Spinal cord (tissue), 10 donors: Measurements from ENCODE around the gene WASF2. TPM values are rescaled to one million over a fixed set of nuclear protein-coding genes. Genes with fewer than 3 reads are reported as not detected.
"Not testable (repeated sequence)": the region's sequence is repeated elsewhere in the genome, so short reads cannot be mapped to it uniquely, and the experiment has no call there.

Source experiments
- DNase-seq, 6 donors: peaks; one replicate each; pipeline versions ENCODE4 v3.0.0 to v3.0.0-alpha.2; 2013 to 2015; ENCODE audit warnings: low spot score in 6 of 6, low read depth in 4 of 6
- H3K27ac ChIP-seq: one replicate; pipeline ENCODE4 v1.5.1; 2013; ENCODE audit warnings: low read depth, low read length, control low read depth
- H3K27me3 ChIP-seq: one replicate; pipeline ENCODE4 v1.6.1; 2013; ENCODE audit warnings: low read length; ENCODE audit not compliant: control insufficient read depth, insufficient read depth
- H3K36me3 ChIP-seq: one replicate; pipeline ENCODE4 v1.6.1; 2013; ENCODE audit warnings: low read length; ENCODE audit not compliant: control insufficient read depth, insufficient read depth
- H3K4me1 ChIP-seq: one replicate; pipeline ENCODE4 v1.6.1; 2013; ENCODE audit warnings: low read length; ENCODE audit not compliant: control insufficient read depth, insufficient read depth
- H3K4me3 ChIP-seq: one replicate; pipeline ENCODE4 v1.5.1; 2013; ENCODE audit warnings: low read depth, low read length, control low read depth
- H3K9me3 ChIP-seq: one replicate; pipeline ENCODE4 v1.6.1; 2013; ENCODE audit warnings: low read length; ENCODE audit not compliant: control insufficient read depth, insufficient read depth
- WGBS: methylation state at CpG from one replicate; pipeline ENCODE4 v1.1.5; 2013; ENCODE audit warnings: missing lambda C conversion rate; ENCODE audit not compliant: insufficient coverage; 5-methylcytosine and 5-hydroxymethylcytosine counted together
- polyA plus RNA-seq, 2 donors: library from polyadenylated mRNA; unstranded; fragments of 120-200 nt; gene quantifications; one replicate each; pipeline ENCODE4 v1.2.1, GENCODE V29; 2013; ENCODE audit not compliant: insufficient read length in 2 of 2
- total RNA-seq, 2 donors: library from RNA; depleted of rRNA in 1 of 2; stranded (reverse); fragments of 120-200 nt in 1 of 2; fragments of >200 nt in 1 of 2; gene quantifications; one replicate each; pipeline versions ENCODE4 v1.2.3 to v1.2.4, GENCODE V29; 2013 to 2014
- donor health status: healthy.

The WASF2 gene
- total and polyA plus RNA-seq, 4 donors: 24.3 to 76.3 (median 54.3) TPM

GRCh38 chr1:27513528-27513927 is 23.6 kb upstream of the WASF2 start:
- Histone ChIP-seq H3K27ac (no peak overlapping the region), H3K4me3 (no peak overlapping the region), H3K4me1 (peaks cover 30% of the 10 kb centered on the region), H3K27me3 (no peaks in the 10 kb centered on the region), H3K9me3 (no peaks in the 10 kb centered on the region), H3K36me3 (no peaks in the 10 kb centered on the region)
- DNase-seq: no peak
- 68% methylated on average over 5 of the region's 5 CpGs for WGBS

GRCh38 chr1:27509127-27510080 is 19.4 kb upstream of the WASF2 start:
- no peaks in the 10 kb centered on the region for H3K9me3 ChIP-seq
- WGBS: 90% methylated on average over 3 of the region's 9 CpGs
- no peak overlapping the region for H3K27ac ChIP-seq
- H3K27me3 ChIP-seq: no peaks in the 10 kb centered on the region
- H3K4me1 ChIP-seq: peaks cover 23% of the 10 kb centered on the region
- no peak for DNase-seq
- no peaks in the 10 kb centered on the region for H3K36me3 ChIP-seq
- H3K4me3 ChIP-seq: no peak overlapping the region

DNA sequence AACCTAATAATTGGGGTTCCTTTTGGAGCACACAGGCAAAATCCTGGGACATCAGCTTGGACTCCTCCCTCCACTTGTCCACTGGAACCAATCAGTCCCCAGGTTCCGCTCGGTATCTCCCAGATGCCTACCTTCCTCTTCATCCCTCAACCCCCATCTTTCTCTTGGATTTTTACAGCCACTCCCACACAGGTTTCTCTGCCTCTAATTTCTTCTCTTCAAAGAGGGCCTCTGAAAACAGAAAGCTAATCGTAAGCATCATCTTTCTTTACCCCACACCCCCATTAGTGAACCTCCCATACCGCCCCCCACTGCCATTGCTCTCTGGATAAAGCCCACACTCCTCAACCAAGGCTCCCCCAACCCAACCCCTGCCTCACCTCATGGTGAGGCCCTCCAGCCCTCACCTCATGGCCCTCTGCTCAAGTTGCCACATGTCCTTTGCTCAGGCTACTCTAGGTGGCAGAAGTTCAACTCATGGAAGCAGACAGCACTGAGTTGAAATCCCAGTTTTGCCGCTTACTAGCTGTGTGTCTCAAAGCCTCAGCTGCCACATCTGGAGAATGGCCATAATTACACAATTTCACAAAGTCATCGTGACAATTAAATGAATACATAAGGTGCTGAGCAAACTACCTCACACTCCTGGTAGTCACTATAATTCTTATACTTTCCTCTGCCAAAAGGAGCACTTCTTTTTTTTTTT is 18.1 kb upstream of the WASF2 start:
- WGBS: 86% methylated on average over 6 of the region's 6 CpGs
- no peaks in the 10 kb centered on the region for H3K27me3 ChIP-seq
- H3K4me3 ChIP-seq: no peak overlapping the region
- peaks cover 23% of the 10 kb centered on the region for H3K4me1 ChIP-seq
- no peak for DNase-seq
- no peaks in the 10 kb centered on the region for H3K9me3 ChIP-seq
- no peaks in the 10 kb centered on the region for H3K36me3 ChIP-seq
- H3K27ac ChIP-seq: no peak overlapping the region

DNA sequence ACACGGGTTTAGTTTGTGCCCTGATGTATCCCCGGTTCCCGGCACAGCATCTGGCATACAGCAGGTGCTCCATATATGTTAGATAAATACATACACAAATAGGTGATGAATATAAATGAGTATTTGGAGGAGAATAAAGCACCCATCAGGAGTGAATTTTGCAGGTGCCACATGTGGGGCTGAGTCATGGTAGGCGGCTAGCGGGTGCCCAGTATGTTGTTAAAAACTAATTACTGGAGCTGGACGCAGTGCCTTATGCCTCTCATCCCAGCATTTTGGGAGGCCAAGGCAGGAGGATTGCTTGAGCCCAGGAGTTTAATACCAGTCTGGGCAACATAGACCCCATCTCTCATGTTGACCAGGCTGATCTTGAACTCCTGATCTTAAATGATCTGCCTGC is 16.7 kb upstream of the WASF2 start:
- H3K9me3 ChIP-seq: no peaks in the 10 kb centered on the region
- no peaks in the 10 kb centered on the region for H3K36me3 ChIP-seq
- H3K4me1 ChIP-seq: peaks cover 23% of the 10 kb centered on the region
- H3K27me3 ChIP-seq: no peaks in the 10 kb centered on the region
- no peak for DNase-seq
- H3K4me3 ChIP-seq: no peak overlapping the region
- H3K27ac ChIP-seq: no peak overlapping the region
- WGBS: 100% methylated on average over 1 of the region's 6 CpGs

- no peak for DNase-seq
- H3K27me3 ChIP-seq: no peaks in the 10 kb centered on the region
- no peak overlapping the region for H3K4me3 ChIP-seq
- no peaks in the 10 kb centered on the region for H3K36me3 ChIP-seq
- H3K9me3 ChIP-seq: no peaks in the 10 kb centered on the region
- 49% methylated on average over 5 of the region's 5 CpGs for WGBS
- H3K4me1 ChIP-seq: peaks cover 23% of the 10 kb centered on the region
- peak overlapping the region; percentile 96 for H3K27ac ChIP-seq
Measured at GRCh38 chr1:27505420-27505680, 15.4 kb upstream of the WASF2 start.

DNA sequence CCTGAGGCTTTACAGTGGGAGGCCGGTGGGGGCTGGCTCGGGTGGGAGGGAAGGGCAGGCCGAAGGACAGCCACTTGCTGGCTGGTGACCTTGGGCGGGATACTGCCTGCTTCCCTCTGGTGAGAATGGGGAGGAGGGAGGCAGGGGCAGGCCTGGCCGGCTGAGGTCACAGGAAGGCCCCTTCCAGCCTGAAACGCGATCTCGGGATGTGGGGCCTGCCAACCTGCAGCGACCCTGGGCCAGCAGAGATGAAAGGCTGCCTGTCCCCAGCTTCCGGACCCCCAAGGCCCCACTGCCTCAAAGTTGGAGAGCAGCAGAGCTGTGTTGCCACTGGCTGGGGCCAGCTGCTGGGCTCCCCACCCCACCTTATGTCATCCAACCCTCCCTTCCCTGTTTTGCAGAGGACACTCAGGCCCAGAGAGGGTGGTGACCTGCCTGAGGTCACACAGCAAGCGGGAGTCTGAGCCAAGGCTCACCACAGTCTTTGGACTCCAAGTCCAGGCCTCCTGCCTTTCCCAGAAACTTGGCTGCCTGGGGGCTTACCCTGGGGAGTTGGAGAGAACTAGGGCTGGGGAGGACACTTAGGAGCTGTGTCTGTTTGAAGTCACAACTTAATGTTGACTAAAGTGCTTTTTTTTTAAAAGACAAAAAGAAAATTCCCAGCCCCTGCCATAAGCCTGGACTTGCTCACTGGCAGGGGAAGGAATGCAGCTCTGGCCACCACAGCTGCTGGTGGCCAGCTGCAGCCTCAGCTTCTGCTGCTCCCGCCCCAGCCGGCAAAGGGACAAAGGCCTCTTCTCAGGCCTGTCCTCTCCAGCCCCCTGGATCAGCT is 14.8 kb upstream of the WASF2 start:
- peak overlapping the region; percentile 96 for H3K27ac ChIP-seq
- H3K9me3 ChIP-seq: no peaks in the 10 kb centered on the region
- H3K4me3 ChIP-seq: no peak overlapping the region
- DNase-seq: peak in 2 of 6 donors; percentile 32 to 90
- H3K27me3 ChIP-seq: no peaks in the 10 kb centered on the region
- peaks cover 23% of the 10 kb centered on the region for H3K4me1 ChIP-seq
- H3K36me3 ChIP-seq: no peaks in the 10 kb centered on the region
- WGBS: 14% methylated on average over 13 of the region's 13 CpGs

- H3K27me3 ChIP-seq: no peaks in the 10 kb centered on the region
- no peaks in the 10 kb centered on the region for H3K36me3 ChIP-seq
- WGBS: 39% methylated on average over 9 of the region's 12 CpGs
- peak in 1 of 6 donors; percentile 51 for DNase-seq
- no peaks in the 10 kb centered on the region for H3K9me3 ChIP-seq
- no peak overlapping the region for H3K4me3 ChIP-seq
- peak overlapping the region; percentile 96 for H3K27ac ChIP-seq
- H3K4me1 ChIP-seq: peaks cover 23% of the 10 kb centered on the region
Measured at GRCh38 chr1:27503844-27504587, 14.0 kb upstream of the WASF2 start.

DNA sequence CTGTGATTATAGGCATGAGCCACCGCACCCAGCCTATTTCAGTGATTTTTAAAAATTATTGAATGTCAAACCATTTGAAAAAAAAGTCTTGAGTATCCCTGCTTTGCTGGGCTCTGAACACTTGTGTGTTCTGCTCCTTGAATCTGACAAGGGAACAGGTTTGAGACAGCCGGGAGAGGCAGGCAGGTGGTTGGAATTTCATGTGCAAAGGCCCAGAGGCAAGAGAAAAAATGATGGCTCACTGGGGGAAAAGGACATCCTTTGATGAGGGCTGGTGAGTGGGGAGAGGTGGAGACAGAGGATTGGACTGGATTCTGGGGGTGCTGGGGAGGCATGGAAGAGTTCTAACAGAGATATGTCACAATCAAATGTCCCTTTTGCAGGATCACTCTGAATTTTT is 13.1 kb upstream of the WASF2 start:
- peak overlapping the region; percentile 42 for H3K27ac ChIP-seq
- DNase-seq: no peak
- no peak overlapping the region for H3K4me3 ChIP-seq
- H3K27me3 ChIP-seq: no peaks in the 10 kb centered on the region
- H3K4me1 ChIP-seq: peaks cover 25% of the 10 kb centered on the region
- WGBS: 100% methylated on average over 2 of the region's 2 CpGs
- H3K36me3 ChIP-seq: no peaks in the 10 kb centered on the region
- H3K9me3 ChIP-seq: no peaks in the 10 kb centered on the region

DNA sequence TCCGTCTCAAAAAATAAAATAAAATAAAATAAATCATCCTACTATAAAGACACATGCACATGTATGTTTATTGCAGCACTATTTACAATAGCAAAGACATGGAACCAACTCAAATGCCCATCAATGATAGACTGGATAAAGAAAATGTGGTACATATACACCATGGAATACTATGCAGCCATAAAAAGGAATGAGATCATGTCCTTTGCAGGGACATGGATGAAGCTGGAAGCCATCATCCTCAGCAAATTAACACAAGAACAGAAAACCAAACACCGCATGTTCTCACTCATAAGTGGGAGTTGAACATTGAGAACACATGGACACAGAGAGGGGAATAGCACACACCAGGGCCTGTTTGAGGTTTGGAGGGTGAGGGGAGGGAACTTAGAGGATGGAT is 11.2 kb upstream of the WASF2 start:
- not testable (repeated sequence) for H3K36me3 ChIP-seq, H3K27me3 ChIP-seq, H3K9me3 ChIP-seq, DNase-seq, H3K27ac ChIP-seq, H3K4me3 ChIP-seq
- WGBS: no CpG with 5 or more reads among the region's 2 CpGs
- H3K4me1 ChIP-seq: peaks cover 35% of the 10 kb centered on the region
